HepG2 (cell line): ENCODE measurements around the gene NR2F1. TPM values are rescaled to one million over a fixed set of nuclear protein-coding genes. Genes with fewer than 3 reads are reported as not detected.

Source experiments
- ATAC-seq: fragments of 200-7000 bp; cut with Tn5 transposase; 3 replicates; pipeline ENCODE4 v1.9.1; 2020; ENCODE audit warnings: mild to moderate bottlenecking, moderate library complexity
- BruUV-seq: library from RNA; stranded (reverse); fragments of 400-500 nt; replicated peaks from 2 replicates; lab custom pipeline; 2021; lab: Mats Ljungman, UMichigan
- CTCF ChIA-PET: fragments of 300-600 bp; formaldehyde crosslinking; extraction: SDS; loops from one replicate; lab custom pipeline; 2021; ENCODE audit warnings: low total read pairs, inconsistent platforms, low intra/inter-chr PET ratio; lab: Yijun Ruan, JAX
- POLR2A ChIA-PET: fragments of 350-600 bp; sonication (Branson Sonifier 250); formaldehyde crosslinking; loops from one replicate; lab custom pipeline; 2020; ENCODE audit warnings: antibody characterized with exemption, inconsistent platforms; lab: Yijun Ruan, JAX
- DNase-seq: peaks from one replicate; pipeline ENCODE4 v3.0.0-alpha.2; 2015; ENCODE audit warnings: low spot score
- FAIRE-seq: peaks from 3 replicates; lab custom pipeline; 2011; peaks lifted over from hg19 to GRCh38; lab: Jason Lieb, UNC
- H2AFZ ChIP-seq: one replicate; pipeline ENCODE4 v1.6.1; 2011; ENCODE audit warnings: low read length, inconsistent platforms
- H3K27ac ChIP-seq: fragments of 300-600 bp; 3 replicates; pipeline ENCODE4 v1.8.0; 2011; ENCODE audit warnings: mixed run types, mild to moderate bottlenecking, mixed read lengths, low read length, inconsistent platforms; ENCODE audit not compliant: insufficient read depth; ENCODE audit errors: extremely low read length
- H3K27me3 ChIP-seq, 2 experiments: fragments of 200-600 bp in 1 of 2; 2 replicates in 1 of 2; 3 replicates in 1 of 2; pipeline versions ENCODE4 v1.6.0 to v1.8.0; 2011; ENCODE audit warnings: low read length in 2 of 2, mild to moderate bottlenecking in 2 of 2, moderate library complexity in 2 of 2, inconsistent platforms in 1 of 2; ENCODE audit not compliant: insufficient read depth in 2 of 2, control insufficient read depth in 1 of 2
- H3K36me3 ChIP-seq, 2 experiments: fragments of 200-600 bp in 1 of 2; replicated peaks in 1 of 2; 2 replicates in 1 of 2; 3 replicates in 1 of 2; pipeline versions ENCODE4 v1.5.1 to v1.8.0; 2011; ENCODE audit warnings: low read length in 2 of 2, inconsistent platforms in 1 of 2; ENCODE audit not compliant: insufficient read depth in 2 of 2, control insufficient read depth in 1 of 2
- H3K4me1 ChIP-seq: 2 replicates; pipeline ENCODE4 v1.5.1; 2012; ENCODE audit warnings: low read length, inconsistent platforms; ENCODE audit not compliant: insufficient read depth
- H3K4me2 ChIP-seq: 2 replicates; pipeline ENCODE4 v1.6.0; 2011; ENCODE audit warnings: low read depth, low read length, inconsistent platforms
- H3K4me3 ChIP-seq, 3 experiments: fragments of 200-600 bp in 1 of 3; sonication (generic), shearing (Covaris generic) in 1 of 3; replicated peaks in 1 of 3; 2 replicates each; pipeline ENCODE4 v1.5.1; 2011 to 2016; ENCODE audit warnings: low read length in 3 of 3, inconsistent platforms in 2 of 3, low read depth in 2 of 3, mild to moderate bottlenecking in 2 of 3, control low read depth in 1 of 3, mixed read lengths in 1 of 3; ENCODE audit not compliant: insufficient read depth in 1 of 3
- H3K79me2 ChIP-seq: one replicate; pipeline ENCODE4 v1.6.1; 2011; ENCODE audit warnings: low read length, inconsistent platforms; ENCODE audit not compliant: insufficient read depth
- H3K9ac ChIP-seq: 2 replicates; pipeline ENCODE4 v1.6.0; 2011; ENCODE audit warnings: mild to moderate bottlenecking, low read depth, low read length, inconsistent platforms; ENCODE audit not compliant: insufficient read depth
- H3K9me3 ChIP-seq: 2 replicates; pipeline ENCODE4 v1.5.1; 2012; ENCODE audit warnings: mild to moderate bottlenecking, low read length
- H4K20me1 ChIP-seq: 2 replicates; pipeline ENCODE4 v1.6.0; 2011; ENCODE audit warnings: inconsistent platforms, mild to moderate bottlenecking, low read length, moderate library complexity; ENCODE audit not compliant: insufficient read depth
- CBFB ChIP-seq: sonication (generic); formaldehyde crosslinking; IDR thresholded peaks from 2 replicates; pipeline ENCODE4 v1.4.0; 2020; ENCODE audit warnings: missing genetic modification reagents
- GABPA ChIP-seq, 2 experiments: IDR thresholded peaks; 2 replicates each; pipeline ENCODE4 v1.6.1; 2011 to 2016; ENCODE audit warnings: low read depth in 2 of 2, low read length in 1 of 2, missing biosample characterization in 1 of 2, missing genetic modification characterization in 1 of 2
- GATAD2A ChIP-seq: IDR thresholded peaks from 2 replicates; pipeline ENCODE4 v1.6.1; 2016
- IRF1 ChIP-seq: sonication (generic); formaldehyde crosslinking; IDR thresholded peaks from 2 replicates; pipeline ENCODE4 v1.4.0; 2020; ENCODE audit warnings: low read depth, mild to moderate bottlenecking, missing genetic modification reagents
- RARA ChIP-seq: IDR thresholded peaks from 2 replicates; pipeline ENCODE4 v1.6.1; 2016; ENCODE audit warnings: missing genetic modification reagents, missing compliant biosample characterization
- SALL2 ChIP-seq: sonication (generic); formaldehyde crosslinking; IDR thresholded peaks from 2 replicates; pipeline ENCODE4 v1.8.1; 2023; ENCODE audit warnings: mild to moderate bottlenecking, missing genetic modification reagents, inconsistent platforms
- SMAD9 ChIP-seq: sonication (generic); formaldehyde crosslinking; IDR thresholded peaks from 2 replicates; pipeline ENCODE4 v1.5.1; 2020; ENCODE audit warnings: mild to moderate bottlenecking, missing genetic modification reagents
- ZBTB8A ChIP-seq: sonication (generic); formaldehyde crosslinking; IDR thresholded peaks from 2 replicates; pipeline ENCODE4 v1.4.0; 2020; ENCODE audit warnings: mild to moderate bottlenecking, low read depth, missing genetic modification reagents, borderline replicate concordance
- ZNF18 ChIP-seq: sonication (generic); formaldehyde crosslinking; IDR thresholded peaks from 2 replicates; pipeline ENCODE4 v1.8.0; 2022; ENCODE audit warnings: mild to moderate bottlenecking, missing genetic modification reagents; ENCODE audit not compliant: insufficient replicate concordance
- ZNF503 ChIP-seq: sonication (generic); formaldehyde crosslinking; IDR thresholded peaks from 2 replicates; pipeline ENCODE4 v1.4.0; 2020; ENCODE audit warnings: missing genetic modification reagents
- ZNF816 ChIP-seq: sonication (generic); formaldehyde crosslinking; IDR thresholded peaks from 2 replicates; pipeline ENCODE4 v1.8.0; 2022; ENCODE audit warnings: missing genetic modification reagents, mild to moderate bottlenecking, borderline replicate concordance
- WGBS: methylation state at CpG from one replicate; pipeline ENCODE4 v1.1.6; 2017; ENCODE audit warnings: low lambda C conversion rate; 5-methylcytosine and 5-hydroxymethylcytosine counted together
- in situ Hi-C: cut with HindIII; loops from 2 replicates; pipeline ENCODE4 v1.10.0; 2017; ENCODE audit warnings: low pct_unique_long_range_greater_than_20kb; ENCODE audit not compliant: extremely low pct_ligation_motif_present
- intact Hi-C: fragments of 100-400 bp; cut with micrococcal nuclease; formaldehyde crosslinking; loops from one replicate; pipeline ENCODE4 v1.10.0; 2022; ENCODE audit not compliant: unreplicated experiment
- polyA plus RNA-seq, 8 experiments: library from polyadenylated mRNA; depleted of rRNA in 3 of 8; stranded (reverse) in 7 of 8; unstranded in 1 of 8; fragments of >200 nt; fragmentation: Illumina TruSeq in 4 of 8; extraction: Trizol in 4 of 8; gene quantifications; 2 replicates each; pipeline versions ENCODE4 v1.2.1 to v1.2.3, GENCODE V29; 2011 to 2016; ENCODE audit warnings: low read depth in 4 of 8, missing spikeins in 1 of 8, mixed read lengths in 1 of 8; ENCODE audit not compliant: insufficient read depth in 1 of 8
- total RNA-seq, 5 experiments: library from RNA; depleted of rRNA; stranded (reverse); fragments of >200 nt; fragmentation: Illumina TruSeq; extraction: Trizol; gene quantifications; 2 replicates each; pipeline ENCODE4 v1.2.3, GENCODE V29; 2016; ENCODE audit warnings: low read depth in 1 of 5

The NR2F1 gene
- total and polyA plus RNA-seq, 2 of the 13 experiments (the other 11 are each of a cell fraction or from before 2014, with no cell fraction given): 17.1 to 59.7 TPM

- ATAC-seq (no peak), FAIRE-seq (no peak), DNase-seq (no peak)
- Histone ChIP-seq H3K9me3 (no peaks in the 10 kb centered on the region), H3K27ac (no peak overlapping the region), H3K4me1 (peaks cover 21% of the 10 kb centered on the region), H3K4me2 (no peak overlapping the region), H3K36me3 (no peaks in the 10 kb centered on the region), H3K79me2 (no peaks in the 10 kb centered on the region), H3K27me3 (peaks cover 2 to 51% of the 10 kb centered on the region in 2 experiments; a peak in 4 of 5 replicates), H4K20me1 (no peaks in the 10 kb centered on the region), H3K4me3 (no peak overlapping the region), H3K9ac (no peak overlapping the region), H2AFZ (no peak overlapping the region)
- BruUV-seq: no TSS peak
- CTCF ChIA-PET: no interaction called here
- in situ Hi-C loops: no loop called here
- 39% methylated on average over 17 of the region's 17 CpGs for WGBS
- intact Hi-C loops: no loop called here
- TF ChIP-seq SALL2 (CRISPR knock-in tag) (no peak), RARA (CRISPR knock-in tag) (no peak), ZBTB8A (no peak), IRF1 (no peak), GATAD2A (CRISPR knock-in tag) (no peak), ZNF816 (CRISPR knock-in tag) (no peak), ZNF18 (CRISPR knock-in tag) (no peak), ZNF503 (CRISPR knock-in tag) (no peak), GABPA (IDR thresholded peaks at IDR 0.05; ENCODE audit: low read depth, low read length) (no peak), GABPA (CRISPR knock-in tag; IDR thresholded peaks at IDR 0.05; ENCODE audit: low read depth) (no peak), CBFB (no peak), SMAD9 (CRISPR knock-in tag) (no peak)
- POLR2A ChIA-PET: no interaction called here
Measured at GRCh38 chr5:93610581-93611272, 27.7 kb downstream of the NR2F1 start.
